DOHH2 (cell line): ENCODE results near the gene GSTA2.
"Not testable (repeated sequence)": the region's sequence is repeated elsewhere in the genome, so short reads cannot be mapped to it uniquely, and the experiment has no call there.

Experiments used
- H3F3A ChIP-seq: fragments of 200-600 bp; sonication (generic), shearing (Covaris generic); 2 replicates; pipeline ENCODE4 v1.6.0; 2016; ENCODE audit warnings: antibody characterized with exemption, mild to moderate bottlenecking; ENCODE audit not compliant: control insufficient read depth, insufficient read depth
- H3K27ac ChIP-seq: fragments of 200-600 bp; sonication (generic); 2 replicates; pipeline ENCODE4 v1.5.1; 2014; ENCODE audit warnings: low read depth, mild to moderate bottlenecking, low read length, moderate library complexity
- H3K27me3 ChIP-seq: fragments of 200-600 bp; sonication (generic); 2 replicates; pipeline ENCODE4 v1.6.1; 2014; ENCODE audit warnings: mild to moderate bottlenecking, low read length, mixed read lengths; ENCODE audit not compliant: control insufficient read depth
- H3K36me3 ChIP-seq: fragments of 200-600 bp; sonication (generic); 2 replicates; pipeline ENCODE4 v1.6.1; 2014; ENCODE audit warnings: mild to moderate bottlenecking, low read length, moderate library complexity, mixed read lengths; ENCODE audit not compliant: control insufficient read depth
- H3K4me1 ChIP-seq: fragments of 200-600 bp; sonication (generic); 2 replicates; pipeline ENCODE4 v1.6.1; 2014; ENCODE audit warnings: mild to moderate bottlenecking, low read length, mixed read lengths; ENCODE audit not compliant: control insufficient read depth
- H3K4me2 ChIP-seq: fragments of 200-600 bp; sonication (generic); 2 replicates; pipeline ENCODE4 v1.6.0; 2014; ENCODE audit warnings: mild to moderate bottlenecking, low read length, moderate library complexity
- H3K4me3 ChIP-seq: fragments of 200-600 bp; sonication (generic); 2 replicates; pipeline ENCODE4 v1.5.1; 2014; ENCODE audit warnings: mild to moderate bottlenecking, low read length, mixed read lengths
- H3K79me2 ChIP-seq: fragments of 200-600 bp; sonication (generic); 2 replicates; pipeline ENCODE4 v1.6.1; 2014; ENCODE audit warnings: mild to moderate bottlenecking, low read length, mixed read lengths; ENCODE audit not compliant: control insufficient read depth
- H3K9me2 ChIP-seq: fragments of 200-600 bp; sonication (generic); replicated peaks from 2 replicates; pipeline ENCODE4 v1.6.1; 2014; ENCODE audit warnings: mild to moderate bottlenecking, low read length, mixed read lengths; ENCODE audit not compliant: control insufficient read depth
- H3K9me3 ChIP-seq: fragments of 200-600 bp; sonication (generic); 2 replicates; pipeline ENCODE4 v1.6.1; 2014; ENCODE audit warnings: antibody characterized with exemption, low read length, mixed read lengths; ENCODE audit not compliant: control insufficient read depth, insufficient read depth
- H4K20me1 ChIP-seq: fragments of 200-600 bp; sonication (generic); 2 replicates; pipeline ENCODE4 v1.6.0; 2014; ENCODE audit warnings: low read depth, mild to moderate bottlenecking, antibody characterized with exemption, low read length, moderate library complexity; ENCODE audit not compliant: control insufficient read depth, insufficient read depth
- CTCF ChIP-seq: fragments of 200-600 bp; sonication (generic); IDR thresholded peaks from one replicate; pipeline ENCODE4 v1.5.1; 2014; ENCODE audit warnings: antibody characterized with exemption, mild to moderate bottlenecking, low read depth, low read length; ENCODE audit not compliant: poor library complexity, severe bottlenecking
- EZH2phosphoT487 ChIP-seq: fragments of 200-600 bp; sonication (generic); IDR thresholded peaks from 2 replicates; pipeline ENCODE4 v1.6.1; 2017; ENCODE audit warnings: borderline replicate concordance, mild to moderate bottlenecking, antibody characterized with exemption, low read length, moderate library complexity, mixed read lengths

Gene GSTA2

GRCh38 chr6:52763322-52763916, at the start of gene GSTA2:
TSS of gene GSTA2 (minus strand) at chr6:52763475. CDS start at chr6:52757947, 5,528 bp downstream.
- H3F3A ChIP-seq, H3K4me2 ChIP-seq, H3K9me3 ChIP-seq, H3K27ac ChIP-seq, H3K36me3 ChIP-seq, H4K20me1 ChIP-seq, H3K27me3 ChIP-seq, H3K4me3 ChIP-seq, H3K79me2 ChIP-seq, H3K4me1 ChIP-seq, H3K9me2 ChIP-seq: not testable (repeated sequence)

GRCh38 chr6:52809777-52810176, 46.5 kb upstream of the GSTA2 start:
- not testable (repeated sequence) for H3K9me3 ChIP-seq, H3K36me3 ChIP-seq, H3K4me2 ChIP-seq, H3K9me2 ChIP-seq, H3K27me3 ChIP-seq, H3K4me1 ChIP-seq, H3K79me2 ChIP-seq, H3F3A ChIP-seq, H4K20me1 ChIP-seq, H3K4me3 ChIP-seq, H3K27ac ChIP-seq

DNA sequence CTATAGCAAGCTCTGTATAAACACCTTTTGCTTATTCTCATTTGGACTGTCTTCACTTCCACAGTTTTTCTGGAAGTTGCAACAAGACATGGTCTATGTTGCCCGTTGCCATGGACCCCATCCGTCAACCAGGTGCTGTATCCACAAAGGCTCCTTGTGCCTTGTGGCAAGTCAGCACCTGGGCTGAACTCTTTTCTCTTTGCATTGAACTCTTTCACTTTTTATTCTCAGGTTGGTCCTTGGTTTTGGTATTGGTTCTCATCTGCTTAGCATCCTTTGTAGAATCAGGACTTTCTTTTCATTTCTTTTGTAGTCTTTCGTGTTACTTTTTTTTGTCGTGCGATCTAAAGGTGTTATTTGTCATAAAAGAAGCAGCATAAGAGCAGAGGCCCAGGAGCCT, 45.4 kb upstream of the GSTA2 start:
- H3K4me1 ChIP-seq, result no peaks in the 10 kb centered on the region
- no peaks in the 10 kb centered on the region for H3K36me3 ChIP-seq
- H3K4me3 ChIP-seq, result no peak overlapping the region
- no peaks in the 10 kb centered on the region for H3K9me3 ChIP-seq
- H3K4me2 ChIP-seq, result no peak overlapping the region
- no peak overlapping the region for H3K27ac ChIP-seq
- H3K27me3 ChIP-seq, result no peaks in the 10 kb centered on the region
- no peaks in the 10 kb centered on the region for H3K79me2 ChIP-seq
- H3F3A ChIP-seq, result no peaks in the 10 kb centered on the region
- no peaks in the 10 kb centered on the region for H4K20me1 ChIP-seq
- TF ChIP-seq EZH2phosphoT487, result no peak
- no peak for TF ChIP-seq CTCF
- no peaks in the 10 kb centered on the region for H3K9me2 ChIP-seq

DNA sequence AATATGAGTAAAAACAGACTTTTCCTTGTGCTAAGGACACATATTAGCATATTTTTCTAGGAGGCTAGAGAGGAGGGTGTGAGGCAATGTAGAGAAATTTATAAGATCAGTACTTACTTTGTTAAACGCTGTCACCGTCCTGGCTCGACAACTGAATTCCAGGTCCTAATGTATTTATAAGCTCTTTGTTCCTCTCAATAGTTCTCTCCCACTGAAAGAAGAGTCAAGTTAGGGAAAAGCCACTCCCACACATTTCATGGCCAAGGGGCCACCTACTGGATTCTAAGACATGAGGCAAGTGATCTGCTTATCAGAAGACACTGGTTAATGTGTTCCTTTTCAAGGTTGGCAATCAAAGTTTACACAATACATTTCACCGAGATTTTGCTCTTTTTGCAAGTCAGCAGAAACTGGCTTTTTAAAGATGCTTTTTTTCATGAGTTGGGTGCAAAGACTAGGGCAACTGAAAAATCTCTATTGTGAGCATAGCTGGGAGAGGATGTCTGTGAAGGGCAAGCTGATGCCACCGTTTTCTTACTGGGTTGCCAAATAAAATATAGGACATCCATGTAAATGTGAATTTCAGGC, 40.5 kb upstream of the GSTA2 start, which contains the start of gene GSTA1:
TSS of gene GSTA1 (minus strand) at position 149 of the 588 bp plus-strand sequence. CDS start 4,549 bp downstream, outside the sequence.
- not testable (repeated sequence) for H3K4me2 ChIP-seq, H4K20me1 ChIP-seq, H3K27me3 ChIP-seq, H3K79me2 ChIP-seq, H3K4me3 ChIP-seq, H3K9me2 ChIP-seq, H3K4me1 ChIP-seq, H3K9me3 ChIP-seq, H3K36me3 ChIP-seq, H3F3A ChIP-seq, H3K27ac ChIP-seq

- no peaks in the 10 kb centered on the region for H4K20me1 ChIP-seq
- no peak for TF ChIP-seq EZH2phosphoT487
- TF ChIP-seq CTCF, result no peak
- H3K36me3 ChIP-seq, result no peaks in the 10 kb centered on the region
- no peak overlapping the region for H3K4me2 ChIP-seq
- H3K79me2 ChIP-seq, result no peaks in the 10 kb centered on the region
- no peaks in the 10 kb centered on the region for H3F3A ChIP-seq
- H3K27ac ChIP-seq, result no peak overlapping the region
- H3K4me1 ChIP-seq, result no peaks in the 10 kb centered on the region
- no peaks in the 10 kb centered on the region for H3K9me3 ChIP-seq
- H3K27me3 ChIP-seq, result no peaks in the 10 kb centered on the region
- H3K9me2 ChIP-seq, result no peaks in the 10 kb centered on the region
- no peak overlapping the region for H3K4me3 ChIP-seq
Measured at GRCh38 chr6:52802806-52803205, 39.5 kb upstream of the GSTA2 start.
